Esophagus muscularis mucosa (tissue), 4 donors: ENCODE measurements around the gene ZNF438. TPM values are rescaled to one million over a fixed set of nuclear protein-coding genes. Genes with fewer than 3 reads are reported as not detected.

ENCODE experiments used
- DNase-seq: peaks from one replicate; pipeline ENCODE4 v3.0.0-alpha.2; 2017; ENCODE audit errors: extremely low spot score
- H3K27ac ChIP-seq, 4 donors: fragments of 200-600 bp; sonication (generic); replicated peaks in 1 of 4; 1 replicate in 3 of 4; 2 replicates in 1 of 4; pipeline ENCODE4 v1.5.1; 2016 to 2019; ENCODE audit warnings: mild to moderate bottlenecking in 1 of 4
- H3K27me3 ChIP-seq, 4 donors: fragments of 200-600 bp; sonication (generic); one replicate each; pipeline versions ENCODE4 v1.5.1 to v1.6.0; 2016 to 2019
- H3K36me3 ChIP-seq, 4 donors: fragments of 200-600 bp; sonication (generic); one replicate each; pipeline ENCODE4 v1.5.1; 2016 to 2019
- H3K4me1 ChIP-seq, 4 donors: fragments of 200-600 bp; sonication (generic); one replicate each; pipeline ENCODE4 v1.5.1; 2016 to 2019
- H3K4me3 ChIP-seq, 4 donors: fragments of 200-600 bp; sonication (generic); 1 replicate in 2 of 4; 2 replicates in 2 of 4; pipeline ENCODE4 v1.5.1; 2016 to 2019; ENCODE audit warnings: mild to moderate bottlenecking in 4 of 4, moderate library complexity in 1 of 4
- H3K9me3 ChIP-seq, 4 donors: fragments of 200-600 bp; sonication (generic); 1 replicate in 3 of 4; 2 replicates in 1 of 4; pipeline ENCODE4 v1.5.1; 2016 to 2019
- EP300 ChIP-seq: sonication (generic); formaldehyde crosslinking; IDR thresholded peaks from one replicate; pipeline ENCODE4 v1.6.1; 2017; ENCODE audit warnings: antibody characterized with exemption
- POLR2A ChIP-seq: fragments of 450-650 bp; IDR thresholded peaks from one replicate; pipeline ENCODE4 v1.6.1; 2017; ENCODE audit warnings: antibody characterized with exemption, moderate library complexity, mild to moderate bottlenecking, low read depth
- POLR2AphosphoS5 ChIP-seq, 2 donors: sonication (generic); formaldehyde crosslinking; IDR thresholded peaks; one replicate each; pipeline ENCODE4 v1.6.1; 2017; ENCODE audit warnings: antibody characterized with exemption in 2 of 2
- WGBS: methylation state at CpG from one replicate; pipeline ENCODE4 v1.1.5; 2018; 5-methylcytosine and 5-hydroxymethylcytosine counted together
- intact Hi-C: fragments of 100-400 bp; cut with DNase I; formaldehyde crosslinking; loops from one replicate; pipeline ENCODE4 v1.15.1; 2023
- total RNA-seq, 4 donors: library from RNA; depleted of rRNA; stranded (reverse); fragments of >200 nt; gene quantifications; one replicate each; pipeline versions ENCODE4 v1.1.0 to v1.2.1, GENCODE V29; 2016
- TF ChIP-seq, protein P1 (sequence below), 3 experiments: fragments of 200-600 bp in 2 of 3; fragments of 450-650 bp in 1 of 3; sonication (generic) in 2 of 3; IDR thresholded peaks; one replicate each; pipeline ENCODE4 v1.5.1; 2017 to 2019; ENCODE audit warnings: antibody characterized with exemption in 3 of 3, mild to moderate bottlenecking in 2 of 3, moderate library complexity in 1 of 3

ZNF438 gene
- total RNA-seq, 4 donors from 2014 or later, result 11.0 to 11.6 (median 11.3) TPM

DNA sequence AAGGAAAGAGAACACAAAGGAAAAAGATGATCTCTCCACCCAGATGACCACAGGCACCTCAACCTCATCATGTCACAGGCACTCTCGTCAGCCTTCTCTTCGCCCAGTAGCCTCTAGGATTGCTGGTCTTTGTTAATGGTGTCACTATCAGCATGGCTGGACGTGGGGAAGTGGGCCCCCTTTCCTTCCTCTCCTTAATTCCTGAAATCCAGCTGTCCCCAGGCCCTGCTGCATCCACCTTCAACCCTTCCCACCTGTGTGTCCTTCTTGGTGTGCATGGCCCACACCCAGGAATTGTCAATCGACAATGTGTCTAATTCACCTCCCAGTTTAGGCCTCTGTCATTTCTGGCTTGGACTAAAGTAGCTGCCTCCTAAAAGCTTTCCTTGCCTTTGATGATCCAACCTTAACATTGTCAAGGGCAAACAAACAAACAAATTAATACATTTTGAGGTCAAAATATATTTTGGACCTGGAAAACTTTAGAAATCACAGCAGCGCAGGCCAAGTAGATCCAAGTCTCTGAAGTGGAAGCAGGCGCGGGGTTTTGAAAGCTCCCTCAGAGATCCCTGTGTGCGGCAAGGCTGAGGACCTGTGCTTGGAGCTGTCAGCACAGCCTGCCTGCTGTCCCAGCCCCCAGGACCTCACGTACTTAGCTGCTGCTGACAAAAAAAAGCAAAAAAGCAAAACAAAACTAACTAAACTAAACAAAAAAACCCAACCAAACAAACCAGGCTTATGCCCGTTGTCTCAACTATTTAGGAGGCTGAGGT is 208.8 kb downstream of the ZNF438 start:
- TF ChIP-seq POLR2A, result no peak
- no peak for TF ChIP-seq POLR2AphosphoS5 (IDR thresholded peaks at IDR 0.05)
- TF ChIP-seq EP300, result no peak
- TF ChIP-seq, protein P1, sequence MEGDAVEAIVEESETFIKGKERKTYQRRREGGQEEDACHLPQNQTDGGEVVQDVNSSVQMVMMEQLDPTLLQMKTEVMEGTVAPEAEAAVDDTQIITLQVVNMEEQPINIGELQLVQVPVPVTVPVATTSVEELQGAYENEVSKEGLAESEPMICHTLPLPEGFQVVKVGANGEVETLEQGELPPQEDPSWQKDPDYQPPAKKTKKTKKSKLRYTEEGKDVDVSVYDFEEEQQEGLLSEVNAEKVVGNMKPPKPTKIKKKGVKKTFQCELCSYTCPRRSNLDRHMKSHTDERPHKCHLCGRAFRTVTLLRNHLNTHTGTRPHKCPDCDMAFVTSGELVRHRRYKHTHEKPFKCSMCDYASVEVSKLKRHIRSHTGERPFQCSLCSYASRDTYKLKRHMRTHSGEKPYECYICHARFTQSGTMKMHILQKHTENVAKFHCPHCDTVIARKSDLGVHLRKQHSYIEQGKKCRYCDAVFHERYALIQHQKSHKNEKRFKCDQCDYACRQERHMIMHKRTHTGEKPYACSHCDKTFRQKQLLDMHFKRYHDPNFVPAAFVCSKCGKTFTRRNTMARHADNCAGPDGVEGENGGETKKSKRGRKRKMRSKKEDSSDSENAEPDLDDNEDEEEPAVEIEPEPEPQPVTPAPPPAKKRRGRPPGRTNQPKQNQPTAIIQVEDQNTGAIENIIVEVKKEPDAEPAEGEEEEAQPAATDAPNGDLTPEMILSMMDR (IDR thresholded peaks at IDR 0.05), result no peak
- no peaks in the 10 kb centered on the region for H3K36me3 ChIP-seq
- no peaks in the 10 kb centered on the region for H3K27me3 ChIP-seq
- DNase-seq, result no peak
- peaks cover 3 to 35% (median 30%) of the 10 kb centered on the region in 4 donors for H3K4me1 ChIP-seq
- intact Hi-C loops, result no loop called here
- 90% methylated on average over 10 of the region's 10 CpGs for WGBS
- H3K27ac ChIP-seq, result no peak overlapping the region
- no peaks in the 10 kb centered on the region for H3K9me3 ChIP-seq
- H3K4me3 ChIP-seq, result no peak overlapping the region

DNA sequence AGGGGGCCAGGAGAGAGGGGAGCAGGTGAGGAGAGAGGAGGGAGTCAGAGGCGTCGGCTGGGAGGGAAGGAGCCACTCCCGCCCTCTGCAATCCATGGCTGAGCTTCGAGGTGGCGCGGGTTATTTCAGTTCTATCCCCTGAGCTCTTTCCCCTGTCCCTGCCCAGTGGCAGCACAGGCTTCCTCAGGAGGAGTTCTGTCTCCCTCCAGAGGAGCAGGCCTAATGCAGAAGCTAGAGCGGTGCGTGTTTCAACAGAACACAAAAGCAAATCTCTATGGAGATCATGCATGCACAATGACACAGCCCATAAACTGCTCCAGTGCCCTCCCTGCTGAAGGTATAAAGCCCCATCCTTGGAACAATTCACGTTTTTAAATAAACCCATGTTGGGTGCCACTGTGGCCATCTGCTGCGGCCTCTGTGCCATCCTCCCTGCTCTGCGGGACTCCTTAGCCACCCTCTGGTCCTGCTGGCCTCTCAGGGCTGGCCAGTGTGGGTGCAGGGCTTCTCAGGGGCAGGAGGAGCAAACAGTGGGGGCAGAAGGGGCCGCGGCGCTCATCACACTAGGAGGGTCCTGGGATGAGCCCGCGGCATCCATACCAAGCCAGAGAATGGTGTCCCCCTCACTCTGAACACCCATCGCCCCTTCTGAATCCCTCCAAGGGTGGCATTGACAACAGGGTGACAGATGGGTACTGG is 209.5 kb downstream of the ZNF438 start:
- intact Hi-C loops, result no loop called here
- Histone ChIP-seq H3K36me3 (no peaks in the 10 kb centered on the region), H3K27ac (peak overlapping the region in 1 of 4 donors; percentile 27), H3K27me3 (no peaks in the 10 kb centered on the region), H3K9me3 (no peaks in the 10 kb centered on the region), H3K4me3 (no peak overlapping the region), H3K4me1 (peaks cover 8 to 35% (median 32%) of the 10 kb centered on the region in 4 donors)
- no peak for DNase-seq
- 84% methylated on average over 12 of the region's 17 CpGs for WGBS
- TF ChIP-seq POLR2AphosphoS5 (IDR thresholded peaks at IDR 0.05), result no peak
- TF ChIP-seq, protein P1 (IDR thresholded peaks at IDR 0.05), result no peak
- no peak for TF ChIP-seq EP300
- no peak for TF ChIP-seq POLR2A

DNA sequence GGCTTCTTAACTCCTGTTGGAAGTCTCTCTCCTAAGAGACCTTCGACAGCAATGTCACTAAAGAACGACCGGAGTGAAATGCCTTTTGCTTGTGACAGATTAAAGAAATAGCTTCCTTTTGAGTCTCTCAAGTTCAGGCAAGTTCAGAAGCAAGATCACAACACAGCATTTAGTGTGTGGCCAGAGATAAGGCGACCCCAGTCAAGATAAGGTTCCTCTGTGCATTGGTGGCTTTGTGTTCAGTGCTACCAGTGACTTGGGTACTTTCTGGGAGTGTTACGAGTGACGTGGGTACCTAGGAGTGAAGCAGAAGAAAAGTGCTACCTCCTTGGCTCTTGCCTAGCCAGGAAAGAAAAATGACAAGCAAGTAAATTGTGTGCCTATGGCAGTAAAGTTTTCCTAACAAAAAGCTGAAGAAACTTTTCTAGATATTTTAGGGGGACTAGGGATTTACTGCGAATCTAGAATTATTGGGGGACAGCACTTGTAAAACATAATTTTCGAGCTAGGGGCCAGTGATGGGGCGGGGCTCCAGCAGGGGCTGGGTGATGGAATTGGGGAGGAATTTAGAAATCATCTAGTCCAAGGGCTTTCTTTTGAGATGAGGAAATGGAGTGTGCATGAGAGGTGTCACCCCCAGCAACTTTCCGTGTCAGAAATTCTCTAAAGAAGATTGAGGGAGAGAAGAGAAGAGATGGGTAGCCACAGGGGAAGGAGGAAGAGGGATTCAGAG is 210.2 kb downstream of the ZNF438 start:
- no peaks in the 10 kb centered on the region for H3K9me3 ChIP-seq
- no peak overlapping the region for H3K4me3 ChIP-seq
- no peak for DNase-seq
- H3K36me3 ChIP-seq, result no peaks in the 10 kb centered on the region
- 78% methylated on average over 10 of the region's 10 CpGs for WGBS
- H3K27ac ChIP-seq, result peak overlapping the region in 3 of 4 donors; percentile 27 to 67 (median 44)
- intact Hi-C loops, result no loop called here
- no peak for TF ChIP-seq POLR2A
- TF ChIP-seq, protein P1 (IDR thresholded peaks at IDR 0.05), result no peak
- no peak for TF ChIP-seq POLR2AphosphoS5 (IDR thresholded peaks at IDR 0.05)
- no peak for TF ChIP-seq EP300
- peaks cover 11 to 42% (median 37%) of the 10 kb centered on the region in 4 donors for H3K4me1 ChIP-seq
- no peaks in the 10 kb centered on the region for H3K27me3 ChIP-seq

DNA sequence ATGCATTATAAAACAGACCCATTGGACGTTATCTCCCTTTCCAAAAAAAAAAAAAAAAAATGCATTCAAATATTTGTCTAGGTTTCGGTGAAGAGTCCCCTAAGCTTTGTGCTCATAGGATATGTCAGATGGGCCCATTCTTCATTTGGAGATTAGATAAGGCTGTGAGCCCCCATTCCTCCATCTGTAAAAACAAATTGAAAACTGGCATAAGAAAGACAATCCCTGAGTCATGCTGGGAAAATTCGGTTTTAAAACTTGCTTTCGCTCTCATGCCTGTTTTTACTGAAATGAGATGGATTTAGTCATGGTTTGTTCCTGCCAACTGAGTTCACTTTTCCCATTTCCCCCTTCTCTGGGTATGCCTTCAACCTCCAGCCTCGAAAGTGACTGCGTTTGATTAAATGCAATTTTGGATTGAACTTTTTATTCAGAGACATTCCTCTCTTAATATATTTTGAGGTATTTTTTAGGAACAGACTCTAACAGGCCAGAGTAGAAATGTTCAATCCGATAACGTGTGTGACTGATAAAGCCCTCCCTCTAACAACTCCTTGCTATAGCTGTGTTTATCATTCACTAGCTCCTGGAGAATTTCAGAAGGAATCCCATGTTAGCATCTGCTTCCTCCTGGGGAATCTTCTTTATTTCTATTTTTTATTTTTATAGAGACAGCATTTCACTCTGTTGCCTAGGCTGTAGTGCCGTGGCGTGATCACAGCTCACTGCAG is 211.2 kb downstream of the ZNF438 start:
- H3K27me3 ChIP-seq, result no peaks in the 10 kb centered on the region
- H3K27ac ChIP-seq, result peak overlapping the region; percentile 27 to 67 (median 54)
- peaks cover 14 to 49% (median 44%) of the 10 kb centered on the region in 4 donors for H3K4me1 ChIP-seq
- peak overlapping the region in 2 of 4 donors; percentile 5 to 15 for H3K4me3 ChIP-seq
- no peaks in the 10 kb centered on the region for H3K36me3 ChIP-seq
- TF ChIP-seq POLR2AphosphoS5 (IDR thresholded peaks at IDR 0.05), result peak in 1 of 2 donors; percentile 8
- no peak for TF ChIP-seq EP300
- no peak for DNase-seq
- WGBS, result 53% methylated on average over 10 of the region's 10 CpGs
- H3K9me3 ChIP-seq, result no peaks in the 10 kb centered on the region
- intact Hi-C loops, result no loop called here
